DMS153 (cell line): ENCODE results near the gene SAMD5.

Experiments used
- DNase-seq: peaks from one replicate; lab custom pipeline; 2025; lab: John Stamatoyannopoulos, UW

Gene SAMD5

DNA sequence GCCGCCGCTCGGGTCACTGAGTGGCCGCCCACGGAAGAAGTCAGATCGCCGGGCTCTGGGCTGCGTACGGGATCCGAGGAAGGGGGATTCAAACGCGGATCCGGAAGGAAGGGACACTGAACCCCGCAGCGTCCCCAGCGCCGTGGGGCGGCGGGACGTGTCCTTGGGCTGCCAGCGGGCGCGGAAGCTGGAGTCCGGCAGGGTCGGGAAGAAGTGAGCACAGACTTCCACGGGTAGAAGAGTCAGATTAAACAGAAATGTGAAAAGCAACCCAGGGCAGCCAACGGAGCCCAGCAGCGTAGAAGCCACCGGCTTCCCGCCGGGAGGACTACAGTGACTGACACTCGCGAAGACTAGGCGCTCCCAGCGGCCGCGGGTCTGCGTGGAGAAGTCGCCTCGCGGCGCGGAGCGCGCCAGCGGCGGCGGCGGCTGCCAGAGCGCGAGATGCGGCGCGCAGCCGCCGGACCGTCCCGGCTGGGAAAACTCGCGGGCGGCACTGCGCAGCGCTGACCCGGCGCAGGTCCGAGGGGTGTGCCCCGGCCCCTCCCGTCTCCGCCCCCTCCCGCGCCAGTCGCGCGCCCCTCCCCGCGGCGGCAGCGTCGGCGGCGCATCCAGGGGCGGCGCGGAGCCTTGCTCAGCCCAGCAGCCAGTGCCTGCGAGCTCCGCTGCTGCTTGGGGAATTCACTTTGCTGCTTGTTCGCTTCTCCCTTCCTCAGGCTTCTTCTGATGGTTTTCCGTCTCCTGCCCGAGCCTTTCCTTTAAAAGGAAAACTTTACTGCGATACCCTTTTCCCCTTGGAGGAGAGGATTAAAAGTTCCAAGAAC is at the start of gene SAMD5:
SAMD5 (plus strand) TSS at position 649 of the 824 bp plus-strand sequence. CDS start 239 bp downstream, outside the sequence.
- no peak for DNase-seq

- DNase-seq, result no peak
Measured at GRCh38 chr6:147459780-147460179, 48.7 kb upstream of the SAMD5 start.

- no peak for DNase-seq
Measured at GRCh38 chr6:147463651-147464050, 44.8 kb upstream of the SAMD5 start.

GRCh38 chr6:147467428-147467827 is 41.1 kb upstream of the SAMD5 start:
- DNase-seq, result no peak

DNA sequence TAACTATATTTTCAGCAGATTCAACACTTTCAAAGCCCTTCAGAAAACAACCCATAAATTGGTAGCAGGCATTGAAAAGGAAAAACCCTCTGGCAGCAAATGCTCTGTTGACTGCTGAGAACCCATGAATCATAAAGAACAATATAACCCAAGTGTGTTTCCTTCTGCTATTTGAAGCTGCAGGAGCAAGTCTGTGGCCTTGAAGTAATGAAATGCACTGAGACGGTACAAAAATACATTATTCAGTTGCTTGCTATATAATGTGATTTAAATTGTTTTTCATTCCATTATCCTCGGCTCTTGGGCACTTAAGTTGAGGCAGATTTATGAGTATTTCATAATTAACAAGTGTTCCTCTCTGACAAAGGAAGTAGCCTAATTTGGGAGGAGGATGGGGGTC is 40.6 kb upstream of the SAMD5 start:
- no peak for DNase-seq

- no peak for DNase-seq
Measured at GRCh38 chr6:147468634-147469033, 39.9 kb upstream of the SAMD5 start.

- no peak for DNase-seq
Measured at GRCh38 chr6:147479857-147480256, 28.6 kb upstream of the SAMD5 start.

- DNase-seq, result no peak
Measured at GRCh38 chr6:147486683-147487082, 21.8 kb upstream of the SAMD5 start.

GRCh38 chr6:147497472-147497871 is 11.0 kb upstream of the SAMD5 start:
- DNase-seq, result no peak

GRCh38 chr6:147503587-147503986 is 4.9 kb upstream of the SAMD5 start:
- DNase-seq, result no peak

DNA sequence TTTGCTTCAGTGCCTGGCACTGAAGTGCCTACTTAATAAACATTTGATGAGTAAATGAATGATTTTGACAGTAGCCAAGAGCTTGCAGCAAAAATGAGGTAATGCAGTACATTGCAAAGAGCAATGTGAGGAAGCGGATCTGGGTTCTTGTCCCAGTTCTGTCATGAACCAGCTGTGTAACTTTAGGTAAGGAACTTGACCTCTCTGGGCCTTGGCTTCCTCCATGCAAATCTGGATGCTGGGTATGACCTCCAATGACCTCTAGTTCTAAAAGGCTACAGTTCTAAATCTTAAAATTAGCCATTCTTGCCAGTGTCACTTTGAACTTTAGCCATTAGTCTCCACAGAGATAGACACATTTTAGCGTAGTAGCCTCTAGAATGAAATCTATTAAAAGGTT is 3.6 kb upstream of the SAMD5 start:
- no peak for DNase-seq

- DNase-seq, result no peak
Measured at GRCh38 chr6:147506704-147507114, 1.8 kb upstream of the SAMD5 start.

DNA sequence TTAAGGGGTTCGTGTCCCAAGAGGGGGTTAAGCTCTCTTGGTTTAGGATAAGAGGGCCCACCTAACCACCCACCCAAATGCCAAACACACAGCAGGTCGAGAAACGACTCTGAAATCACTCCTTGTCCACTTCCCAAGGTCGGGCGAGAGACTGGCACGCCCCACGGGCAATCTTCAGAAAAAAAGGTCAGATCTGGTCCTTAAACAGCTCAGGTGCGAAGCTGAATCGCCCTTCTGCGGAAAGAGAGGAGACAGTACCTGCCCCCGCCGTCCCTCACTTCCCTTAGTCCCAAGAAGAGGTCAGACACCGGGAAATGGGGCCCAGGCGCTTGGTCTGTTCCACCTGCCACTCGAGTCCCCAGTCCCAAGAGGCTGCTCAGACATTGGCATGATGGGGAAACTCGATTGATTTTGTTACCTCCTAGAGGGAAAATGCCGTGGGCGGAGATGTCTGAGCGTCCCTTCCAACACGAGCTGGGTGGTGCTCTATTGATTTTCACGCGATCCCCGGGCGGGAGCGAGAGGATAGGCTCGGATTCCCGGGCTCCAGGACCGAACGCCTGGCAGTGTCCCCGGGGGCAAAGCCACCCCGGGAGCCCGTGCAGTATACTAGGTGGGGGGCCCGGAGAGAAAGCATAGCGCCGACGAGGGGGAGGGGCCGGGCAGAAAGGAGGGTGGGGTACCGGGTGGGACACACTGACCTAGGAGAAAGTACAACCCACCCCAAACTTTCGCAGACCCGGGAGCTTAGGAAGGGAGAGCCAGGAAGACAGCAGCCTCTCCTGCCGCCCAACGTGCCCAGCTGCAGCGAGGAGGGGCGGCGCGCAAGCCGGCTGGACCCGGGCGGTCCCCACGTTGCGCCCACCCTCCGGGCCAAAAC is 1.1 kb upstream of the SAMD5 start:
- DNase-seq, result peak; percentile 24

DNA sequence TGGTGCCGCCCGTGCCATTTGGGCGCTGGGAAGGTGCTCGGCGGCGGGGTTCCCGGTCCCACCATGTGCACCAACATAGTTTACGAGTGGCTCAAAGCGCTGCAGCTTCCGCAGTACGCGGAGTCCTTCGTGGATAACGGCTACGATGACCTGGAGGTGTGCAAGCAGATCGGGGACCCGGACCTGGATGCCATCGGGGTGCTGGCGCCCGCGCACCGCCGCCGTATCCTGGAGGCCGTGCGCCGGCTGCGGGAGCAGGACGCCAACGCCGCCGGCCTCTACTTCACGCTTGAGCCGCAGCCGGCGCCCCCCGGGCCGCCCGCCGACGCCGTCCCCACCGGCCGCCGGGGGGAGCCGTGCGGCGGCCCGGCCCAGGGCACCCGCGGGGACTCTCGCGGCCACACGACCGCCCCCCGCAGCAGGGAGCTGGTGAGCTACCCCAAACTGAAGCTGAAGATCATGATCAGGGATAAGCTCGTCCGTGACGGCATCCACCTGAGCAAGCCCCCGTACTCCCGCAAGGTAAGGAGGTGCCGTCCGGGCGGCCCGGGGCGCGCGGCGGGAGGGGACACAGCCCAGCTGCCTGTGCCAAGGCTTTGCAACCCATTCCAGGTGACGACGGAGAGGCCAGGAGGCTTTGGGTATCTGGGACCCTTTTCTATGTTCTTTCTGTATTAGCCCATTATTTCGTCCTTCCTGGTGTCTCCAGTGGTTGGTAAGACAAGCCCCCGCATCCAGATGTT is 547 bp downstream of the SAMD5 start:
- no peak for DNase-seq

GRCh38 chr6:147509891-147510290 is 1.4 kb downstream of the SAMD5 start:
- no peak for DNase-seq

DNA sequence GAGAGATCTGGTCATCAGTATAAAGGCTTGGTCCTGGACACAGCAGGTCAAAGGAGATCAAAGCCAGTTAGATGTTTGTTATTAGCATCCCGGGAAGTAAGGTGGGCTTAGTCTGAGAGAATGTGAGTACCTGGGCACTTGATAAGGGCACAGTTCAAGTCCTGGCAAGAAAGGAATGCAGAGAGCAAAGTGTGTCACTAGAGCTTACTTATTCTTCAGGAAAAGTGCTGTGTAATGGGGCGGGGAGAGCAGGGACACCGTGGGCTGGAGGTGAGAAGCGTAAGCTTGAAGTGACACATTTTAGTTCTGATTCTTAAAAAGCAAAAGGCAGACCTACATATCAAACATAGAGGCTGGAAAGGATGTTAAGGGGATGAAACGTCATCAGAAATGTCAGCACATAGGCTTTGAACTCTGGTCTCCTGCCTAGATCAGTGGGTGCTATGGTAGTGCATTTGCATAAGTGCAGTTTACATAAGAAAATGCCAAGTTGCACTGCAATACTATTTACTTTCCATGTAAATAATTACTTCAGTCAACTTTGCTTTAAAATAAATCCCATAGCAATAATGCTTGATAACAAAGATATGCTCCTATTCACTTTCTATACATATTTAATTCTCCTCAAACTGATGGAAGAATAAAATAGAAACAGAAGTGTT is 2.6 kb downstream of the SAMD5 start:
- no peak for DNase-seq

GRCh38 chr6:147514831-147515230 is 6.3 kb downstream of the SAMD5 start:
- no peak for DNase-seq

GRCh38 chr6:147515327-147515726 is 6.8 kb downstream of the SAMD5 start:
- no peak for DNase-seq

GRCh38 chr6:147522597-147522996 is 14.1 kb downstream of the SAMD5 start:
- DNase-seq, result no peak

GRCh38 chr6:147525519-147526209 is 17.2 kb downstream of the SAMD5 start:
- no peak for DNase-seq

DNA sequence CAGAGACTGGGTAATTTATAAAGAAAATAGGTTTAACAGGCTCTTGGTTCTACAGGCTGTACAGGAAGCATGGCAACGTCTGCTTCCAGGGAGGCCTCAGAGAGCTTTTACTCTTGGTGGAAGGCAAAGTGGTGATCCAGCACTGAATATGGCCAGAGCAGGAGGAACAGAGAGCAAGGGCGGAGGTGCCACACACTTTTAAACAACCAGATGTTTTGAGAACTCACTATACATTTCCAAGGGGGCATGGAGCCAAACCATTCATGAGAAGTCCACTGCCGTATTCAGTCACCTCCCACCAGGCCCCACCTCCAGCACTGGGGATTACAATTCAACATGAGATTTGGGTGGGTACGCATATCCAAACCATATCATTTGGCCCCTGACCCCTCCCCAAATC is 18.7 kb downstream of the SAMD5 start:
- DNase-seq, result no peak
